ENCODE data around the gene SYNRG.

SYNRG gene

GRCh38 chr17:37470181-37470580 is 139.0 kb downstream of the SYNRG start:
- no peak for DNase-seq

GRCh38 chr17:37466471-37466870 is 142.7 kb downstream of the SYNRG start:
- DNase-seq = no peak

- no peak for DNase-seq
Observed at GRCh38 chr17:37465069-37465616, 144.1 kb downstream of the SYNRG start.

Measured in NCI-H1930 (cell line).